NCI-H2107 (cell line): ENCODE data around the gene MAGEB17.

Experiments used
- DNase-seq: peaks from one replicate; lab custom pipeline; 2025; lab: John Stamatoyannopoulos, UW

MAGEB17 gene

DNA sequence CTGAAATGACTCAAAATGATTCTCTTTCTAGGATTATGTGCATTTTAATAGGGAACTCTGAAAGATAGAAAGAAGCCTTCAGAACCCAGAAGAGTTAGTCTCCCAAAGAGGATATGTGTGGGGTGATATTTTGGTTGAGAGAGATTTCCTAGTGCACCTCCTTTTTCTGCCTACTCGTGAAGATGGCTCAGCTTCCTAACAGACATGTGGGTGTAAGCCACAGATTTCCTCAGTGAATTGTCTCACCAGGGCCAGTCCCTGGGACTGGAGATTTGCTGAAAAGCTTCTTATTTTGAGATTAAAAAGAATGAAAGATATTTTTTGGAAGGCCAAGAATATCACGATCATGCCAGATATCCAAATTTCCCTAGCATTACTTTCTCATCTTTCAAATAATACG lies 42.8 kb downstream of the MAGEB17 start:
- DNase-seq: no peak

DNA sequence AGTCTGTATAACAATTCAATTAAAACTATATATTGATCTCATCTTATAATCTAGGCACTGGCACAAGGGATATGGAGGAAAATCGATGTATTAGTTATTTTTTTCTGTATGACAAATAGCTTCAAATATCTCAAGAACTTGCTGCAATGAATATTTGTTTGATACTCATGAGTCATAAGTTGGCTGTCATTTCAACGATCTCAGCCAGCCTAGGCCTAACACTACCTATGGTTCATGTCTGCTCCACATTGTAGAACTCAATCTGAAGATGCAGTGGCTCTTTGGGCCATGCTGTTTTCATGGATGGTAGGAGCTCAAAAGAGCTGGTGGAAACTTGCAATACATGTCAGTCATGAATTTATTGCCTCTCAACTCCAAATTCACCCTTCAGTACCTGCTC lies 44.7 kb downstream of the MAGEB17 start:
- DNase-seq: no peak

GRCh38 chrX:16212436-16212835 lies 45.2 kb downstream of the MAGEB17 start:
- no peak for DNase-seq

DNA sequence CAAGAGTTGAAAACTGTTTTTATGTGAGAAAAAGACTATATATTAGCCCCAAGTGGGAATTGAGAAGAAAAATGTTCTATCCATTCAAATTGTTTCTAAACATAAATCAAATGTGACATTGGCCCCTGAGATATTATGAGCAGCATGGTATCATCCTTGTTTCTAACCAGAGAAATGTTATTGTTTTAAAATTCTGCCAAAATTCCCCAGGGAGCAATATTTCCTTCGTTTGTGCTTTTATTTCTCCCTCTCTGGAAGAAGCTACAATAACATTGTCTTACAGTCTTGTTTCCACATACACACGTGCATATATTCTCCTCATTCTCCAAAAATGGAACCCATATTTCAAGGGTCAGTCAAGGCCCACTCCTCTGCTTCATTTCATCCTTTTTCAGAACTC lies 46.7 kb downstream of the MAGEB17 start:
- DNase-seq: no peak

DNA sequence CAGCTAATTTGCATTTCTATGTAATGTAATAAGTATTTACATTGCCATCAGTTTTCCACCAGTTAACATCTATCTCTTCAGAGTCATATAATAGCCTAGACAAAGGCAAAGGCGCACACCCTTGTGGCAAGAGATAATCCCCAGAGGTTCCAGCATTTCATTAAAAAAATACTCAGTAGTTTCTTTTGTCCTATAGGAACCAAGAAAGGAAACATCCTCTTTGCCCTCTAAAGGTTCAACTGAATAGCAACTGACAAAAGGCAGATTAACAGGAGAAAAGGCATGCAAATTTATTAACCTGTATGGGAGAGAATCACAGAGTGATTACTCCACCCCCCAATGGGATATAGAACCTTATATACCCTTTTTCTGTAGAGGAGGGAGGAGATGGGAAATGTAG lies 48.4 kb downstream of the MAGEB17 start:
- DNase-seq: no peak
